Measurements from ENCODE around the gene ZNF184.

- no peak for TF ChIP-seq CTCF (IDR thresholded peaks at IDR 0.05)
- no peak for TF ChIP-seq POLR2A (IDR thresholded peaks at IDR 0.05)
These were observed 22.7 kb upstream of the ZNF184 start for GRCh38 chr6:27495386-27496135.
